GM19372 (cell line): ENCODE results near the gene PUSL1.
"Not testable (repeated sequence)": the region's sequence is repeated elsewhere in the genome, so short reads cannot be mapped to it uniquely, and the experiment has no call there.

ENCODE experiments used
- ATAC-seq: cut with Tn5 transposase; IDR thresholded peaks from one replicate; pipeline ENCODE4 v1.9.1; 2021; ENCODE audit warnings: mild to moderate bottlenecking, low read depth, moderate library complexity; ENCODE audit not compliant: unreplicated experiment

The PUSL1 gene

GRCh38 chr1:1307261-1307922 lies 1.0 kb upstream of the PUSL1 start:
- ATAC-seq: peak; percentile 3

- ATAC-seq: peak; percentile 4
These were observed 406 bp downstream of the PUSL1 start for GRCh38 chr1:1308756-1309250.

GRCh38 chr1:1309251-1310108 lies 1.1 kb downstream of the PUSL1 start:
- ATAC-seq: no peak

- ATAC-seq: no peak
These were observed 1.6 kb downstream of the PUSL1 start for GRCh38 chr1:1310109-1310385.

- no peak for ATAC-seq
These were observed 2.2 kb downstream of the PUSL1 start for GRCh38 chr1:1310476-1311053.

GRCh38 chr1:1311107-1312104 lies 3.0 kb downstream of the PUSL1 start:
- no peak for ATAC-seq

- ATAC-seq: no peak
These were observed 4.3 kb downstream of the PUSL1 start for GRCh38 chr1:1312450-1313314.

- no peak for ATAC-seq
These were observed 5.3 kb downstream of the PUSL1 start for GRCh38 chr1:1313500-1314236.

GRCh38 chr1:1314237-1314586 lies 5.8 kb downstream of the PUSL1 start:
- ATAC-seq: no peak

GRCh38 chr1:1314678-1315335 lies 6.4 kb downstream of the PUSL1 start:
- no peak for ATAC-seq

GRCh38 chr1:1315435-1315954 lies 7.1 kb downstream of the PUSL1 start:
- ATAC-seq: no peak

GRCh38 chr1:1316199-1316598 lies 7.8 kb downstream of the PUSL1 start:
- not testable (repeated sequence) for ATAC-seq

- no peak for ATAC-seq
These were observed 9.0 kb downstream of the PUSL1 start for GRCh38 chr1:1317420-1317819.

GRCh38 chr1:1318131-1318652 lies 9.8 kb downstream of the PUSL1 start:
- no peak for ATAC-seq

- ATAC-seq: no peak
These were observed 10.6 kb downstream of the PUSL1 start for GRCh38 chr1:1318777-1319645.

GRCh38 chr1:1319646-1319941 lies 11.2 kb downstream of the PUSL1 start:
- ATAC-seq: no peak
